Lower lobe of right lung (tissue), 2 donors: ENCODE measurements around the gene COL4A2. TPM values are rescaled to one million over a fixed set of nuclear protein-coding genes. Genes with fewer than 3 reads are reported as not detected.
A peak's percentile ranks its signal among the peaks of the same experiment; 100 is the strongest.

ENCODE experiments used
- ATAC-seq, 2 donors: fragments of 200-7000 bp; cut with Tn5 transposase; one replicate each; pipeline ENCODE4 v1.9.1; 2020 to 2022; ENCODE audit warnings: mild to moderate bottlenecking in 2 of 2, moderate library complexity in 2 of 2
- DNase-seq: peaks from one replicate; pipeline ENCODE4 v3.0.0-alpha.2; 2020
- H3K27ac ChIP-seq: fragments of 200-600 bp; one replicate; pipeline ENCODE4 v1.8.0; 2022
- H3K27me3 ChIP-seq: fragments of 200-600 bp; one replicate; pipeline ENCODE4 v1.8.0; 2022; ENCODE audit warnings: low read depth
- H3K36me3 ChIP-seq: fragments of 200-600 bp; one replicate; pipeline ENCODE4 v1.8.0; 2022; ENCODE audit warnings: mild to moderate bottlenecking
- H3K4me1 ChIP-seq: fragments of 200-600 bp; one replicate; pipeline ENCODE4 v1.8.0; 2022
- H3K4me3 ChIP-seq: fragments of 200-600 bp; one replicate; pipeline ENCODE4 v1.8.0; 2022; ENCODE audit warnings: mild to moderate bottlenecking
- H3K9me3 ChIP-seq: fragments of 200-600 bp; one replicate; pipeline ENCODE4 v1.8.0; 2022
- intact Hi-C: fragments of 100-400 bp; cut with DNase I; formaldehyde crosslinking; loops from one replicate; pipeline ENCODE4 v1.11.0; 2022
- total RNA-seq: library from RNA; stranded (reverse); fragmentation: NEBNext Ultra II Directional; extraction: Animal tissue kit (Norgen Biotek cat#: 25700); gene quantifications from one replicate; pipeline ENCODE4 v1.2.1, GENCODE V29; 2021
- TF ChIP-seq, protein P1 (sequence below): fragments of 200-600 bp; IDR thresholded peaks from one replicate; pipeline ENCODE4 v1.8.0; 2022; ENCODE audit warnings: antibody characterized with exemption, mild to moderate bottlenecking
- donor health status: DM: no; HTN: yes; CAD: no; lungs with severe emphysema.

COL4A2 gene
- total RNA-seq, 1 donor from 2014 or later = 185 TPM

GRCh38 chr13:110345266-110345665, 38.2 kb downstream of the COL4A2 start:
- Histone ChIP-seq H3K27ac (no peak overlapping the region), H3K4me1 (peaks cover 51% of the 10 kb centered on the region), H3K27me3 (no peaks in the 10 kb centered on the region), H3K36me3 (no peaks in the 10 kb centered on the region), H3K4me3 (no peak overlapping the region), H3K9me3 (no peaks in the 10 kb centered on the region)
- no peak for ATAC-seq
- TF ChIP-seq, protein P1, sequence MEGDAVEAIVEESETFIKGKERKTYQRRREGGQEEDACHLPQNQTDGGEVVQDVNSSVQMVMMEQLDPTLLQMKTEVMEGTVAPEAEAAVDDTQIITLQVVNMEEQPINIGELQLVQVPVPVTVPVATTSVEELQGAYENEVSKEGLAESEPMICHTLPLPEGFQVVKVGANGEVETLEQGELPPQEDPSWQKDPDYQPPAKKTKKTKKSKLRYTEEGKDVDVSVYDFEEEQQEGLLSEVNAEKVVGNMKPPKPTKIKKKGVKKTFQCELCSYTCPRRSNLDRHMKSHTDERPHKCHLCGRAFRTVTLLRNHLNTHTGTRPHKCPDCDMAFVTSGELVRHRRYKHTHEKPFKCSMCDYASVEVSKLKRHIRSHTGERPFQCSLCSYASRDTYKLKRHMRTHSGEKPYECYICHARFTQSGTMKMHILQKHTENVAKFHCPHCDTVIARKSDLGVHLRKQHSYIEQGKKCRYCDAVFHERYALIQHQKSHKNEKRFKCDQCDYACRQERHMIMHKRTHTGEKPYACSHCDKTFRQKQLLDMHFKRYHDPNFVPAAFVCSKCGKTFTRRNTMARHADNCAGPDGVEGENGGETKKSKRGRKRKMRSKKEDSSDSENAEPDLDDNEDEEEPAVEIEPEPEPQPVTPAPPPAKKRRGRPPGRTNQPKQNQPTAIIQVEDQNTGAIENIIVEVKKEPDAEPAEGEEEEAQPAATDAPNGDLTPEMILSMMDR = no peak
- DNase-seq = no peak
- intact Hi-C loops = no loop called here

DNA sequence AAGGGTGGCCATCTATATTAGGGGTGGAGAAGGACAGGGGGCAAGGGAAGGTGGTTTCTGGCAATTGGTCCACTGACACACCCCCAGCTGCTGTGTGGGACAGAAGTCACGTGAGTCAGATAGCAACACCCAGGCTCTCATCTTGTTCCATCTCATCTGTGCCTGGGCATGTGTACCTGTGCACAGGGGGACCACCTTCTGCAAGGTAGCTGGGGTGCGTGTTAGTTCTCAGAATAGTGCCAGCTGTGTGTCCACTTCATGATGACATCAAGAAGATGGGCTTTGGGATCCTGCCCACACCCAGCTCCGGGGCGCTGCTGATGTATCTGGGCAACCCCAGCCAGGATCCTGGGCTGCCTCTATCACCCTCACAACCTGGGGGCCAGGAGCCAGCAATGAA, 38.6 kb downstream of the COL4A2 start:
- Histone ChIP-seq H3K4me3 (no peak overlapping the region), H3K9me3 (no peaks in the 10 kb centered on the region), H3K27ac (no peak overlapping the region), H3K27me3 (no peaks in the 10 kb centered on the region), H3K4me1 (peaks cover 46% of the 10 kb centered on the region), H3K36me3 (no peaks in the 10 kb centered on the region)
- DNase-seq (no peak), ATAC-seq (no peak)
- intact Hi-C loops = no loop called here
- TF ChIP-seq, protein P1 = no peak

DNA sequence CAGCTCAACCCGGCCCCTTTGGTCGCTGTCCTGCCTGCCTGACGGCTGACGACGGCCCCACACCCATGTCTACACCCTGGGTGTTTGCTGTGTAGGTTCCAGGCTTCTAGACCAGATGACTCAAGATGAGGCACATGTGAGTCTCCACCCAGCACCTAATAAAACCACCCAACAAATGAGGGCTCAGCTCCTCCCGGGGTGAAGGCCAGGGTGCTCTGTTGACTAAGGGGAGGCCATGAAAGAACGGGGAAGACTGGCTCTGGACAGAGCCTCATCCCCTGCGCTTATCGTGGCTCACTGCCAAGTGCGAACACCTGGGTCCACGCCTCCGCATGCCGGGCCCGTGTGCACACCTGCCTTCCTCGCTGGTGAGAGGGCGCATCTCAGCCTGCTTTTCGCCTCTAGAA, 39.6 kb downstream of the COL4A2 start:
- H3K27me3 ChIP-seq = no peaks in the 10 kb centered on the region
- DNase-seq (no peak), ATAC-seq (no peak)
- intact Hi-C loops = no loop called here
- TF ChIP-seq, protein P1 = no peak
- H3K27ac ChIP-seq = peak overlapping the region; percentile 9
- no peak overlapping the region for H3K4me3 ChIP-seq
- no peaks in the 10 kb centered on the region for H3K9me3 ChIP-seq
- H3K4me1 ChIP-seq = peaks cover 37% of the 10 kb centered on the region
- no peaks in the 10 kb centered on the region for H3K36me3 ChIP-seq

DNA sequence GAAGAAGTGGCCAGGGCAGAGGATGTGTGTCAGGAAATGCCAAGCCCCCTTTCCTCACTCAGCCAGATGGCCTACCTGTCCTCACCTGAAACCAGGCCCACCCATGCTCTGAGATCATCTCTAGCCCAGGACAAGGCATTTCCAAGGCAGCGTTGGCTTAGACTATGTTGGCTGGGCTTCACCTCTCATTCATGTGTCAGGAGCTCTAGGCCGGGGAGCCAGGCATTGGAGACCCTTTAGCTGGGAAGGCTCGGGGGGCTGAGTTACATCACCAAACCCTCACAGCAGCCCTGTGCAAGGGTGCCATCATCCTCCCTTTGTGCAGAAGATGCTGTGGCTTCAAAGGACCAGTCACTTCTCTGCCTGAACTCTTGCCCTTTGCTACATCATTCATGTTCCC, 40.0 kb downstream of the COL4A2 start:
- H3K27ac ChIP-seq = peak overlapping the region; percentile 9
- TF ChIP-seq, protein P1 = no peak
- no peaks in the 10 kb centered on the region for H3K27me3 ChIP-seq
- no peaks in the 10 kb centered on the region for H3K9me3 ChIP-seq
- DNase-seq (no peak), ATAC-seq (no peak)
- peaks cover 38% of the 10 kb centered on the region for H3K4me1 ChIP-seq
- no peaks in the 10 kb centered on the region for H3K36me3 ChIP-seq
- intact Hi-C loops = no loop called here
- H3K4me3 ChIP-seq = no peak overlapping the region

GRCh38 chr13:110347535-110348308, 40.6 kb downstream of the COL4A2 start:
- Histone ChIP-seq H3K27ac (peak overlapping the region; percentile 9), H3K36me3 (no peaks in the 10 kb centered on the region), H3K4me1 (peaks cover 40% of the 10 kb centered on the region), H3K4me3 (no peak overlapping the region), H3K27me3 (no peaks in the 10 kb centered on the region), H3K9me3 (no peaks in the 10 kb centered on the region)
- intact Hi-C loops = no loop called here
- TF ChIP-seq, protein P1 = no peak
- ATAC-seq = peak; percentile 31 to 55
- no peak for DNase-seq
